B cell (primary cell): Measurements from ENCODE around the gene DDB1. TPM values are rescaled to one million over a fixed set of nuclear protein-coding genes. Genes with fewer than 3 reads are reported as not detected.

Experiments used
- ATAC-seq: fragments of 200-7000 bp; cut with Tn5 transposase; one replicate; pipeline ENCODE4 v1.10.0; 2021; ENCODE audit warnings: low read depth, mild to moderate bottlenecking, moderate number of reproducible peaks, moderate library complexity
- CTCF ChIA-PET: fragments of 350-600 bp; sonication (Branson Sonifier 250); formaldehyde crosslinking; loops from one replicate; lab custom pipeline; 2021; ENCODE audit warnings: antibody characterized with exemption, inconsistent platforms; lab: Charles Lee
- POLR2A ChIA-PET: fragments of 350-600 bp; sonication (Branson Sonifier 250); formaldehyde crosslinking; loops from one replicate; lab custom pipeline; 2021; ENCODE audit warnings: antibody characterized with exemption; lab: Charles Lee
- DNase-seq: peaks from one replicate; pipeline ENCODE4 v3.0.0; 2013
- H2AFZ ChIP-seq: 2 replicates; pipeline ENCODE4 v1.6.1; 2012; ENCODE audit warnings: mild to moderate bottlenecking, low read depth, low read length; ENCODE audit not compliant: insufficient read depth, poor library complexity, severe bottlenecking
- H3K27ac ChIP-seq, 2 donors: 1 replicate in 1 of 2; 2 replicates in 1 of 2; pipeline ENCODE4 v1.5.1; 2012 to 2013; ENCODE audit warnings: low read length in 2 of 2, mild to moderate bottlenecking in 2 of 2, moderate library complexity in 1 of 2
- H3K27me3 ChIP-seq, 4 experiments: fragments of 200-600 bp in 1 of 4; sonication (generic) in 1 of 4; replicated peaks in 1 of 4; 1 replicate in 2 of 4; 2 replicates in 2 of 4; pipeline versions ENCODE4 v1.6.1 to v1.7.0; 2013 to 2016; ENCODE audit warnings: low read length in 3 of 4, mild to moderate bottlenecking in 2 of 4, mixed read lengths in 1 of 4, moderate library complexity in 1 of 4; ENCODE audit not compliant: insufficient read depth in 4 of 4, control insufficient read depth in 3 of 4; ENCODE audit errors: control extremely low read depth in 1 of 4
- H3K36me3 ChIP-seq, 2 experiments: replicated peaks in 1 of 2; 1 replicate in 1 of 2; 2 replicates in 1 of 2; pipeline versions ENCODE4 v1.6.1 to v1.7.1; 2013; ENCODE audit warnings: low read length in 1 of 2; ENCODE audit not compliant: insufficient read depth in 2 of 2, control insufficient read depth in 1 of 2; ENCODE audit errors: control extremely low read depth in 1 of 2, extremely low read depth in 1 of 2
- H3K4me1 ChIP-seq, 2 donors: fragments of 200-600 bp in 1 of 2; sonication (generic) in 1 of 2; 1 replicate in 1 of 2; 2 replicates in 1 of 2; pipeline versions ENCODE4 v1.5.1 to v1.6.1; 2013 to 2017; ENCODE audit warnings: low read length in 2 of 2; ENCODE audit not compliant: control insufficient read depth in 2 of 2, insufficient read depth in 2 of 2
- H3K4me2 ChIP-seq: replicated peaks from 2 replicates; pipeline ENCODE3; 2012; ENCODE audit warnings: mild to moderate bottlenecking, low read depth, low read length; ENCODE audit not compliant: poor library complexity, severe bottlenecking
- H3K4me3 ChIP-seq, 5 experiments: fragments of 200-600 bp in 1 of 5; sonication (generic) in 1 of 5; 1 replicate in 3 of 5; 2 replicates in 2 of 5; pipeline versions ENCODE4 v1.5.1 to v1.7.0; 2011 to 2016; ENCODE audit warnings: low read length in 4 of 5, mild to moderate bottlenecking in 4 of 5, low read depth in 2 of 5, control low read depth in 1 of 5, moderate library complexity in 1 of 5; ENCODE audit not compliant: insufficient read depth in 1 of 5; ENCODE audit errors: control extremely low read depth in 1 of 5, extremely low read depth in 1 of 5
- H3K79me2 ChIP-seq: fragments of 200-600 bp; sonication (generic); one replicate; pipeline ENCODE4 v1.6.0; 2016; ENCODE audit warnings: low read length; ENCODE audit not compliant: control insufficient read depth, insufficient read depth
- H3K9ac ChIP-seq: fragments of 200-600 bp; sonication (generic); 2 replicates; pipeline ENCODE4 v1.6.1; 2017; ENCODE audit warnings: mild to moderate bottlenecking, low read length, moderate library complexity
- H3K9me3 ChIP-seq, 3 donors: one replicate each; pipeline versions ENCODE4 v1.6.1 to v1.7.1; 2013; ENCODE audit warnings: low read length in 2 of 3; ENCODE audit not compliant: control insufficient read depth in 2 of 3, insufficient read depth in 1 of 3; ENCODE audit errors: control extremely low read depth in 1 of 3
- H4K20me1 ChIP-seq: 2 replicates; pipeline ENCODE4 v1.6.0; 2012; ENCODE audit warnings: mild to moderate bottlenecking, low read length; ENCODE audit not compliant: insufficient read depth, control insufficient read depth, poor library complexity, severe bottlenecking
- H3K27ac Mint-ChIP-seq: one replicate; pipeline ENCODE4 v1.8.0; 2021; ENCODE audit warnings: mixed read lengths
- H3K27me3 Mint-ChIP-seq: one replicate; pipeline ENCODE4 v1.8.0; 2021; ENCODE audit warnings: mixed read lengths
- H3K4me1 Mint-ChIP-seq: one replicate; pipeline ENCODE4 v1.8.0; 2021; ENCODE audit warnings: mixed read lengths
- H3K4me3 Mint-ChIP-seq: one replicate; pipeline ENCODE4 v1.8.0; 2021; ENCODE audit warnings: mixed read lengths
- H3K9me3 Mint-ChIP-seq: one replicate; pipeline ENCODE4 v1.8.0; 2022; ENCODE audit warnings: mixed read lengths; ENCODE audit not compliant: insufficient read depth
- EZH2 ChIP-seq: IDR thresholded peaks from 2 replicates; pipeline ENCODE4 v1.6.1; 2012; ENCODE audit warnings: borderline replicate concordance, low read depth, mild to moderate bottlenecking, moderate library complexity, low read length; ENCODE audit not compliant: insufficient read depth, poor library complexity, severe bottlenecking
- WGBS: methylation state at CpG from one replicate; pipeline ENCODE4 v1.1.5; 2013; ENCODE audit warnings: missing lambda C conversion rate; ENCODE audit not compliant: insufficient coverage; 5-methylcytosine and 5-hydroxymethylcytosine counted together
- intact Hi-C: fragments of 100-400 bp; cut with micrococcal nuclease; formaldehyde crosslinking; loops from one replicate; pipeline ENCODE4 v1.10.0; 2022
- polyA plus RNA-seq: library from polyadenylated mRNA; depleted of rRNA; stranded (reverse); fragments of >200 nt; gene quantifications from 2 replicates; pipeline ENCODE4 v1.2.3, GENCODE V29; 2012
- total RNA-seq, 2 donors: library from RNA; stranded (reverse); fragments of 120-200 nt in 1 of 2; gene quantifications; 1 replicate in 1 of 2; 2 replicates in 1 of 2; pipeline versions ENCODE4 v1.2.3 to v1.2.4, GENCODE V29; 2013 to 2022
- TF ChIP-seq, protein P1 (sequence below): fragments of 200-600 bp; IDR thresholded peaks from one replicate; pipeline ENCODE4 v1.8.0; 2022; ENCODE audit warnings: antibody characterized with exemption, mild to moderate bottlenecking

The DDB1 gene
- total and polyA plus RNA-seq, 2 donors (not counting 1 experiment from before 2014, with no cell fraction given), result 52.4 to 155 TPM

DNA sequence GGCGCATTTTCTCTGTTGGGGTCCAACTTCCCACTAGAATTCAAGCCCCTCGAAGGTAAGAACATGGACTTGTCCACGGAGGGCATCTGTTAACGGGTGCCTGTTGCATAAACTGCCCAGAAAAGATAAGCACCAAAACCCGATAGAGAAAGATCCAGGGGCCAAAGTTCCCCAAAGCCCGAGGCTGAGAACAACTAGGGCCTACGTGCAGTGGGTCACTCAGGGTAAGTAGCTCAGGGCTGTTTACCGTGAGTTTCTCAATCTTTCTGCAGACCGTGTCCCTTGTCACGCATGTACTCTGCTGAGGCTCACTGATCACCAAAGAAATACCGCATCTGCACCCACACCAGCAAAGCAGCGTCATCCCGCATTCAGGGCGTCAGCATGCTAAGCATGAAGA, 67.5 kb downstream of the DDB1 start:
- Histone ChIP-seq H3K27ac (no peak overlapping the region), H3K36me3 (no peaks in the 10 kb centered on the region), H2AFZ (no peak overlapping the region), H4K20me1 (no peaks in the 10 kb centered on the region), H3K9ac (no peak overlapping the region), H3K4me1 (no peaks in the 10 kb centered on the region), H3K4me3 (no peak overlapping the region), H3K79me2 (no peaks in the 10 kb centered on the region), H3K27me3 (no peaks in the 10 kb centered on the region), H3K4me2 (no peak overlapping the region), H3K9me3 (no peaks in the 10 kb centered on the region)
- ChIA-PET POLR2A (no interaction called here), CTCF (no interaction called here)
- Mint-ChIP-seq H3K27ac (no peak overlapping the region), H3K4me3 (no peak overlapping the region), H3K27me3 (no peaks in the 10 kb centered on the region), H3K4me1 (no peaks in the 10 kb centered on the region), H3K9me3 (no peaks in the 10 kb centered on the region)
- intact Hi-C loops, result no loop called here
- TF ChIP-seq, protein P1, sequence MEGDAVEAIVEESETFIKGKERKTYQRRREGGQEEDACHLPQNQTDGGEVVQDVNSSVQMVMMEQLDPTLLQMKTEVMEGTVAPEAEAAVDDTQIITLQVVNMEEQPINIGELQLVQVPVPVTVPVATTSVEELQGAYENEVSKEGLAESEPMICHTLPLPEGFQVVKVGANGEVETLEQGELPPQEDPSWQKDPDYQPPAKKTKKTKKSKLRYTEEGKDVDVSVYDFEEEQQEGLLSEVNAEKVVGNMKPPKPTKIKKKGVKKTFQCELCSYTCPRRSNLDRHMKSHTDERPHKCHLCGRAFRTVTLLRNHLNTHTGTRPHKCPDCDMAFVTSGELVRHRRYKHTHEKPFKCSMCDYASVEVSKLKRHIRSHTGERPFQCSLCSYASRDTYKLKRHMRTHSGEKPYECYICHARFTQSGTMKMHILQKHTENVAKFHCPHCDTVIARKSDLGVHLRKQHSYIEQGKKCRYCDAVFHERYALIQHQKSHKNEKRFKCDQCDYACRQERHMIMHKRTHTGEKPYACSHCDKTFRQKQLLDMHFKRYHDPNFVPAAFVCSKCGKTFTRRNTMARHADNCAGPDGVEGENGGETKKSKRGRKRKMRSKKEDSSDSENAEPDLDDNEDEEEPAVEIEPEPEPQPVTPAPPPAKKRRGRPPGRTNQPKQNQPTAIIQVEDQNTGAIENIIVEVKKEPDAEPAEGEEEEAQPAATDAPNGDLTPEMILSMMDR, result no peak
- no peak for TF ChIP-seq EZH2
- no peak for ATAC-seq
- 99% methylated on average over 14 of the region's 14 CpGs for WGBS
- no peak for DNase-seq

- Histone ChIP-seq H3K4me2 (no peak overlapping the region), H3K9ac (no peak overlapping the region), H3K27me3 (no peaks in the 10 kb centered on the region), H3K9me3 (no peaks in the 10 kb centered on the region), H3K4me1 (no peaks in the 10 kb centered on the region), H3K79me2 (no peaks in the 10 kb centered on the region), H3K36me3 (no peaks in the 10 kb centered on the region), H3K27ac (no peak overlapping the region), H2AFZ (no peak overlapping the region), H3K4me3 (no peak overlapping the region), H4K20me1 (no peaks in the 10 kb centered on the region)
- no peak for ATAC-seq
- Mint-ChIP-seq H3K4me3 (no peak overlapping the region), H3K4me1 (no peaks in the 10 kb centered on the region), H3K27ac (no peak overlapping the region), H3K27me3 (no peaks in the 10 kb centered on the region), H3K9me3 (no peaks in the 10 kb centered on the region)
- ChIA-PET POLR2A (interaction anchor here (0.9 kb wide), 1 partner anchor 49 kb away, joined by 11 read pairs; no protein-coding TSS in a partner anchor), CTCF (no interaction called here)
- no peak for DNase-seq
- intact Hi-C loops, result no loop called here
- TF ChIP-seq, protein P1, result no peak
- TF ChIP-seq EZH2, result no peak
- WGBS, result 95% methylated on average over 14 of the region's 14 CpGs
Measured at GRCh38 chr11:61264795-61265194, 68.1 kb downstream of the DDB1 start.
